Neural progenitor cell (in vitro differentiated cells): ENCODE measurements around the gene TCF7. TPM values are rescaled to one million over a fixed set of nuclear protein-coding genes. Genes with fewer than 3 reads are reported as not detected.
"Not testable (repeated sequence)": the region's sequence is repeated elsewhere in the genome, so short reads cannot be mapped to it uniquely, and the experiment has no call there.

Experiments
- DNase-seq: peaks from one replicate; pipeline ENCODE4 v3.0.0-alpha.2; 2016; ENCODE audit warnings: low spot score
- H2AFZ ChIP-seq: fragments of 200-600 bp; sonication (generic); replicated peaks from 2 replicates; pipeline ENCODE4 v1.6.1; 2016; ENCODE audit warnings: antibody characterized with exemption
- H3F3A ChIP-seq: fragments of 200-600 bp; sonication (generic); 2 replicates; pipeline ENCODE4 v1.6.1; 2016; ENCODE audit warnings: antibody characterized with exemption, low read depth
- H3K27ac ChIP-seq: fragments of 200-600 bp; sonication (generic); 2 replicates; pipeline ENCODE4 v1.5.1; 2016; ENCODE audit warnings: mild to moderate bottlenecking
- H3K27me3 ChIP-seq: fragments of 200-600 bp; sonication (generic); 2 replicates; pipeline ENCODE4 v1.6.1; 2016; ENCODE audit warnings: mild to moderate bottlenecking, moderate library complexity
- H3K36me3 ChIP-seq: fragments of 200-600 bp; sonication (generic); 2 replicates; pipeline ENCODE4 v1.5.1; 2016
- H3K4me1 ChIP-seq: fragments of 200-600 bp; sonication (generic); 2 replicates; pipeline ENCODE4 v1.6.1; 2016; ENCODE audit warnings: mixed run types
- H3K4me2 ChIP-seq: fragments of 200-600 bp; sonication (generic); 2 replicates; pipeline ENCODE4 v1.6.1; 2016
- H3K4me3 ChIP-seq: fragments of 200-600 bp; sonication (generic); 2 replicates; pipeline ENCODE4 v1.5.1; 2016
- H3K79me2 ChIP-seq: fragments of 200-600 bp; sonication (generic); 2 replicates; pipeline ENCODE4 v1.6.1; 2016; ENCODE audit warnings: low read depth
- H3K9ac ChIP-seq: fragments of 200-600 bp; sonication (generic); 2 replicates; pipeline ENCODE4 v1.6.1; 2016
- H3K9me3 ChIP-seq: fragments of 200-600 bp; sonication (generic); 2 replicates; pipeline ENCODE4 v1.5.1; 2016; ENCODE audit warnings: low read depth
- H4K20me1 ChIP-seq: fragments of 200-600 bp; sonication (generic); 2 replicates; pipeline ENCODE4 v1.6.1; 2016; ENCODE audit warnings: low read depth
- H3K27ac Mint-ChIP-seq: 3 replicates; pipeline ENCODE4 v1.8.0; 2021; ENCODE audit warnings: mixed read lengths
- H3K27me3 Mint-ChIP-seq: 2 replicates; pipeline ENCODE4 v1.8.0; 2022; ENCODE audit warnings: low read depth, mild to moderate bottlenecking, inconsistent platforms, moderate library complexity, mixed read lengths; ENCODE audit not compliant: insufficient read depth
- H3K36me3 Mint-ChIP-seq: 3 replicates; pipeline ENCODE4 v1.8.0; 2021; ENCODE audit warnings: mixed read lengths
- H3K4me1 Mint-ChIP-seq: 3 replicates; pipeline ENCODE4 v1.8.0; 2021; ENCODE audit warnings: mixed read lengths
- H3K4me3 Mint-ChIP-seq: 3 replicates; pipeline ENCODE4 v1.8.0; 2021; ENCODE audit warnings: mild to moderate bottlenecking, moderate library complexity, mixed read lengths
- H3K9me3 Mint-ChIP-seq: 3 replicates; pipeline ENCODE4 v1.8.0; 2020; ENCODE audit warnings: mixed read lengths
- EZH2 ChIP-seq: fragments of 200-600 bp; sonication (generic); IDR thresholded peaks from 2 replicates; pipeline ENCODE4 v1.6.1; 2017; ENCODE audit warnings: antibody characterized with exemption, mild to moderate bottlenecking, moderate library complexity
- EZH2phosphoT487 ChIP-seq: fragments of 200-600 bp; sonication (generic); IDR thresholded peaks from 2 replicates; pipeline ENCODE4 v1.6.1; 2017; ENCODE audit warnings: antibody characterized with exemption
- total RNA-seq: library from RNA; depleted of rRNA; stranded (reverse); fragments of >200 nt; gene quantifications from 2 replicates; pipeline ENCODE4 v1.2.3, GENCODE V29; 2015; ENCODE audit warnings: low replicate concordance
- TF ChIP-seq, protein P1 (sequence below): fragments of 200-600 bp; sonication (generic); IDR thresholded peaks from 2 replicates; pipeline ENCODE4 v1.5.1; 2017; ENCODE audit warnings: antibody characterized with exemption, mild to moderate bottlenecking

The TCF7 gene
- total RNA-seq, 1 donor from 2014 or later: 0.73 TPM

GRCh38 chr5:134151723-134152122 is 37.2 kb downstream of the TCF7 start:
- peaks cover 3% of the 10 kb centered on the region for H3K27me3 Mint-ChIP-seq
- TF ChIP-seq, protein P1, sequence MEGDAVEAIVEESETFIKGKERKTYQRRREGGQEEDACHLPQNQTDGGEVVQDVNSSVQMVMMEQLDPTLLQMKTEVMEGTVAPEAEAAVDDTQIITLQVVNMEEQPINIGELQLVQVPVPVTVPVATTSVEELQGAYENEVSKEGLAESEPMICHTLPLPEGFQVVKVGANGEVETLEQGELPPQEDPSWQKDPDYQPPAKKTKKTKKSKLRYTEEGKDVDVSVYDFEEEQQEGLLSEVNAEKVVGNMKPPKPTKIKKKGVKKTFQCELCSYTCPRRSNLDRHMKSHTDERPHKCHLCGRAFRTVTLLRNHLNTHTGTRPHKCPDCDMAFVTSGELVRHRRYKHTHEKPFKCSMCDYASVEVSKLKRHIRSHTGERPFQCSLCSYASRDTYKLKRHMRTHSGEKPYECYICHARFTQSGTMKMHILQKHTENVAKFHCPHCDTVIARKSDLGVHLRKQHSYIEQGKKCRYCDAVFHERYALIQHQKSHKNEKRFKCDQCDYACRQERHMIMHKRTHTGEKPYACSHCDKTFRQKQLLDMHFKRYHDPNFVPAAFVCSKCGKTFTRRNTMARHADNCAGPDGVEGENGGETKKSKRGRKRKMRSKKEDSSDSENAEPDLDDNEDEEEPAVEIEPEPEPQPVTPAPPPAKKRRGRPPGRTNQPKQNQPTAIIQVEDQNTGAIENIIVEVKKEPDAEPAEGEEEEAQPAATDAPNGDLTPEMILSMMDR: no peak
- TF ChIP-seq EZH2phosphoT487 (no peak), EZH2 (no peak)
- Histone ChIP-seq H3K27me3 (no peaks in the 10 kb centered on the region), H3F3A (peaks cover 7% of the 10 kb centered on the region), H3K36me3 (peaks cover 3% of the 10 kb centered on the region), H3K4me1 (no peaks in the 10 kb centered on the region), H3K9me3 (no peaks in the 10 kb centered on the region), H3K9ac (no peak overlapping the region), H3K4me2 (no peak overlapping the region), H3K79me2 (peaks cover 6% of the 10 kb centered on the region), H3K4me3 (no peak overlapping the region), H3K27ac (no peak overlapping the region), H4K20me1 (peaks cover 60% of the 10 kb centered on the region), H2AFZ (no peak overlapping the region)
- no peak overlapping the region for H3K4me3 Mint-ChIP-seq
- H3K36me3 Mint-ChIP-seq: peaks cover 31% of the 10 kb centered on the region
- no peak for DNase-seq
- no peaks in the 10 kb centered on the region for H3K4me1 Mint-ChIP-seq
- H3K9me3 Mint-ChIP-seq: no peaks in the 10 kb centered on the region
- H3K27ac Mint-ChIP-seq: no peak overlapping the region

DNA sequence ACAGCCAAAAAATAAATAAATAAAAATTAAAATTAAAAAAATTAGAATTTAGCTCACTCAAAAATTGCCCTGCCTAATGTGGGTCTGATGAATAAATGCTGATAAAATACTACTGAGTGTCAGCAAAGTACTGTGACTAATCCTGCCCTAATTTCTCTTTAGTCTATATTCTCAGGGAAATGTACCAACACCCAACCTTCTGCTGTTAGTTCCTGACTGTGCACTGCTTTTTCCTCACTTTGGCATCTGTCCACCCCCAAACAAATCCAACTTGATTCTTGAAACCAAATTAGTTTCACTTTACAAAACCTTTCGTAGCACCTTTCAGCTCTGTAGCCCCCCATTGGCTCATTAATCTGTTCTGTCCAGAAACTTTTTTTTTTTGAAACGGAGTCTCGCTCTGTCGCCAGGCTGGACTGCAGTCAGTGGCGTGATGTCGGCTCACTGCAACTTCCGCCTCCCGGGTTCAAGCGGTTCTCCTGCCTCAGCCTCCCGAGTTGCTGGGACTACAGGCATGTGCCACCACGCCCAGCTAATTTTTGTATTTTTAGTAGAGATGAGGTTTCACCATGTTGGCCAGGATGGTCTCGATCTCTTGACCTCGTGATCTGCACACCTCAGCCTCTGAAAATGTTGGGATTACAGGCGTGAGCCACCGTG is 37.8 kb downstream of the TCF7 start:
- not testable (repeated sequence) for H3F3A ChIP-seq, DNase-seq, H3K9ac ChIP-seq, H3K27ac ChIP-seq, H3K4me1 ChIP-seq, H3K27me3 ChIP-seq, H2AFZ ChIP-seq, H3K27me3 Mint-ChIP-seq, H3K4me3 Mint-ChIP-seq, H3K79me2 ChIP-seq, H3K9me3 ChIP-seq, H3K9me3 Mint-ChIP-seq, H3K27ac Mint-ChIP-seq, H3K36me3 ChIP-seq, H3K4me3 ChIP-seq, H3K4me1 Mint-ChIP-seq, H3K4me2 ChIP-seq
- H3K36me3 Mint-ChIP-seq: peaks cover 28% of the 10 kb centered on the region
- peaks cover 54% of the 10 kb centered on the region for H4K20me1 ChIP-seq

DNA sequence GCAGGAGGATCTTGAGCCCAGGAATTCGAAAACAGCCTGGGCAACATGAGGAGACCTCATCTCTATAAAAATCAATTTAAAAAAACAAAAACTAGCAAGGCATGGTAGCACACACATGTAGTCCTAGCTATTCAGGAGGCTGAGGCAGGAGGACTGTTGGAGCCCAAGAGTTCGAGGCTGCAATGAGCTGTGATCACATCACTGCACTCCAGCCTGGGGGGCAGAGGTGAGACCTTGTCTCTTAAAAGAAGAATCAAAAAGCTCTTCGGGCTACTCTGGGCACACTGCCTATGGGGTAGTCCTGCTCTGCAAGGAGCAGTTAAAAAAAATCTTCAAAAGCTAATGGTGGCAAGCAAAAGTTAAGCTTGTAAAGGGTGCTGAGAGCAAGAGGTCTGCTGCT is 38.8 kb downstream of the TCF7 start:
- DNase-seq: no peak
- Histone ChIP-seq H3K4me2 (no peak overlapping the region), H2AFZ (no peak overlapping the region), H3F3A (no peaks in the 10 kb centered on the region), H3K9ac (no peak overlapping the region), H3K27me3 (no peaks in the 10 kb centered on the region), H3K27ac (no peak overlapping the region), H3K79me2 (peaks cover 6% of the 10 kb centered on the region), H3K9me3 (no peaks in the 10 kb centered on the region), H3K4me1 (no peaks in the 10 kb centered on the region), H4K20me1 (peaks cover 49% of the 10 kb centered on the region), H3K4me3 (no peak overlapping the region), H3K36me3 (peaks cover 9% of the 10 kb centered on the region)
- Mint-ChIP-seq H3K27me3 (no peaks in the 10 kb centered on the region), H3K4me1 (no peaks in the 10 kb centered on the region), H3K9me3 (no peaks in the 10 kb centered on the region), H3K36me3 (peaks cover 31% of the 10 kb centered on the region), H3K27ac (no peak overlapping the region), H3K4me3 (no peak overlapping the region)
- TF ChIP-seq, protein P1: no peak
- TF ChIP-seq EZH2 (no peak), EZH2phosphoT487 (no peak)

DNA sequence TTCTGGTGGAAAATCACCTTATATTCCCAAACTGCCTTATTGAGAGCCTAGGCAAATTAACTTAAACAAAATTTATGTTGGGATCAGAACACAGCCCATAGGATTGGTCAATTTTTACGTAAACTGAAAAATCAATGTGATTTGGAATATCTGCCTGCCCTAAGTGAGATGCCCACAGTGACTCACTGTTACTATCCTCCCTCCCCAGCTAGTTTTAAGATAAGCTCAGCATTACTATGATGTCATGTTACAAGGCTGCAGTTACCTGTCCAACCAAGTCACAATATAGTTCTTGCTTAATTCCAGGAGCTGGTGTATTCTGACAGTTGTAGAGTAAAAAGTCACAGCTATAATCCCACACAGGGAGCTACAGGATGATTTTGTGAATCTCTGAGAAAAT is 39.2 kb downstream of the TCF7 start:
- Histone ChIP-seq H3K4me1 (no peaks in the 10 kb centered on the region), H3K27ac (no peak overlapping the region), H3K36me3 (peaks cover 14% of the 10 kb centered on the region), H4K20me1 (peaks cover 51% of the 10 kb centered on the region), H3K9me3 (no peaks in the 10 kb centered on the region), H3K4me3 (no peak overlapping the region), H3K27me3 (no peaks in the 10 kb centered on the region), H3F3A (no peaks in the 10 kb centered on the region), H3K4me2 (no peak overlapping the region), H3K9ac (no peak overlapping the region), H2AFZ (no peak overlapping the region), H3K79me2 (peaks cover 6% of the 10 kb centered on the region)
- Mint-ChIP-seq H3K27ac (no peak overlapping the region), H3K4me3 (no peak overlapping the region), H3K36me3 (peaks cover 30% of the 10 kb centered on the region), H3K4me1 (no peaks in the 10 kb centered on the region), H3K27me3 (no peaks in the 10 kb centered on the region), H3K9me3 (no peaks in the 10 kb centered on the region)
- TF ChIP-seq EZH2phosphoT487 (no peak), EZH2 (no peak)
- TF ChIP-seq, protein P1: no peak
- no peak for DNase-seq
